ENCODE measurements around the gene CRTC2. TPM values are rescaled to one million over a fixed set of nuclear protein-coding genes. Genes with fewer than 3 reads are reported as not detected.
A peak's percentile ranks its signal among the peaks of the same experiment; 100 is the strongest.

Gene CRTC2
- total and polyA plus RNA-seq, 9 of the 15 experiments (the other 6 are each of a cell fraction or from before 2014, with no cell fraction given): 2.7 to 26.4 (median 10.2) TPM

GRCh38 chr1:153922076-153922971 lies 36.1 kb downstream of the CRTC2 start (continued):
- TF ChIP-seq FOXK2 (conservative IDR thresholded peaks at IDR 0.05 in 1 of 2, IDR thresholded peaks at IDR 0.05 in 1 of 2; ENCODE audit: low read depth in 2 of 2): no peak
- peak; percentile 58 for TF ChIP-seq TBP (optimal IDR thresholded peaks at IDR 0.05; ENCODE audit: low read depth, low read length)
- no peak for TF ChIP-seq ETV1 (tag; conservative IDR thresholded peaks at IDR 0.05; ENCODE audit: low read depth)
- TF ChIP-seq RBM39 (optimal IDR thresholded peaks at IDR 0.05; ENCODE audit: low read depth, low read length): peak; percentile 59
- TF ChIP-seq SNAPC5 (CRISPR knock-in tag; IDR thresholded peaks at IDR 0.05): no peak
- no peak for TF ChIP-seq PHB (CRISPR knock-in tag; IDR thresholded peaks at IDR 0.05)
- TF ChIP-seq PCBP2 (IDR thresholded peaks at IDR 0.05; ENCODE audit: low read depth, low read length, poor library complexity, severe bottlenecking): no peak
- TF ChIP-seq CHAMP1 (IDR thresholded peaks at IDR 0.05): no peak
- TF ChIP-seq NFIC (IDR thresholded peaks at IDR 0.05): peak; percentile 65
- TF ChIP-seq ZNF121 (CRISPR knock-in tag; conservative IDR thresholded peaks at IDR 0.05): no peak; the same call in 1 of the 2 replicates
- TF ChIP-seq ZNF830 (CRISPR knock-in tag; IDR thresholded peaks at IDR 0.05): no peak
- no peak for TF ChIP-seq KDM2B (CRISPR knock-in tag; IDR thresholded peaks at IDR 0.05)
- no peak for TF ChIP-seq ZNF584 (CRISPR knock-in tag; IDR thresholded peaks at IDR 0.05; ENCODE audit: low read depth)
- no peak for TF ChIP-seq BRF1 (IDR thresholded peaks at IDR 0.05; ENCODE audit: borderline replicate concordance, extremely low read depth, insufficient read length)
- TF ChIP-seq GTF2B (IDR thresholded peaks at IDR 0.05; ENCODE audit: extremely low read depth, insufficient read length): no peak
- peak; percentile 47 for TF ChIP-seq RBBP5 (IDR thresholded peaks at IDR 0.05; ENCODE audit: borderline replicate concordance, insufficient read depth, low read length, poor library complexity, severe bottlenecking)
- TF ChIP-seq VEZF1 (CRISPR knock-in tag; IDR thresholded peaks at IDR 0.05): peak; percentile 97
- peak; percentile 77 for TF ChIP-seq GATAD2A (IDR thresholded peaks at IDR 0.05)
- TF ChIP-seq ZBTB1 (CRISPR knock-in tag; IDR thresholded peaks at IDR 0.05; ENCODE audit: borderline replicate concordance, low read depth): no peak
- no peak for TF ChIP-seq THRB (CRISPR knock-in tag; conservative IDR thresholded peaks at IDR 0.05)
- no peak for TF ChIP-seq NCOA2 (IDR thresholded peaks at IDR 0.05; ENCODE audit: partially characterized antibody in 2 of 2)
- no peak for TF ChIP-seq DACH1 (IDR thresholded peaks at IDR 0.05; ENCODE audit: partially characterized antibody)

Data from K562 (cell line).